GM18517 (cell line): Measurements from ENCODE around the gene ANKMY2.
A peak's percentile ranks its signal among the peaks of the same experiment; 100 is the strongest.

Source experiments
- ATAC-seq: cut with Tn5 transposase; IDR thresholded peaks from one replicate; pipeline ENCODE4 v1.9.1; 2021; ENCODE audit warnings: mild to moderate bottlenecking, moderate library complexity; ENCODE audit not compliant: unreplicated experiment

ANKMY2 gene

DNA sequence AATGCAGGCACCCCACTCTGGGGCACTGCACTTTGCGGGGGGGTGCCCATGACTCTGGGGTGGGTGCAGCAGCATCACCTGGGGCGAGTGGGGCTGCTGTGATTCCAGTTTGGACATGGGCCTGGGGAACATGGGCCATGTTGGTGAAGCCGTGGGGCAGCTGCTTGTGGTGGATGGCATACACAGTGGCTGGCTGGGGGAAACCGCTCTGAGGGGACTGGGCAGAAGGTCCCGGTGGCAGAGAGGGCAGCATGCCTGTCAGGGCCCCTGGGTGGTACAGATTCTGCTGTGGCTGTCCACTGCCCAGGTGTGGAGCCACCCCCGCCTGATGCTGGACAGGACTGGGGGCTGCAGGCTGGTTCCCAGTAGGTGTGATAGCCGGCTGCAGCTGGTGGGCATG, 61.7 kb downstream of the ANKMY2 start:
- ATAC-seq = no peak

- ATAC-seq = no peak
Observed at GRCh38 chr7:16581286-16581685, 64.3 kb downstream of the ANKMY2 start.

DNA sequence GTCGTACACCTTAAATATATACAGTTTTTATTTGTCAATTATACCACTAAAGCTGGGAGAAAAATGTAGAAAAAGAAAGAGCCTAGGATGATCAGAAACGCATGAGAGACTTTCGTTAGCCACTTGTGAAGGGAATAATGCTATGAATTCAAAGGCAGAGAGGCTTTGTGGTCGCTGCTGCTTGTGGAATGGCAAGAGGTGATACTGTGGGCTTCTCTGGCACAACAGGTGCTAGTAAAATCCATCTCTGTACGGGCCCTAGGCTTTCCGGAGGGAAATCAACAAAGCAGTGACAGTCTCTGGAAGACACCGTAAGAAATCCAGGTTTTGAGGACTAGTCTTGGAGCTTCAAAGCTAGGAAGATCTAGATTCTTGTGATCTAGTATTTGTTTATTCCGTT, 66.3 kb downstream of the ANKMY2 start:
- no peak for ATAC-seq

DNA sequence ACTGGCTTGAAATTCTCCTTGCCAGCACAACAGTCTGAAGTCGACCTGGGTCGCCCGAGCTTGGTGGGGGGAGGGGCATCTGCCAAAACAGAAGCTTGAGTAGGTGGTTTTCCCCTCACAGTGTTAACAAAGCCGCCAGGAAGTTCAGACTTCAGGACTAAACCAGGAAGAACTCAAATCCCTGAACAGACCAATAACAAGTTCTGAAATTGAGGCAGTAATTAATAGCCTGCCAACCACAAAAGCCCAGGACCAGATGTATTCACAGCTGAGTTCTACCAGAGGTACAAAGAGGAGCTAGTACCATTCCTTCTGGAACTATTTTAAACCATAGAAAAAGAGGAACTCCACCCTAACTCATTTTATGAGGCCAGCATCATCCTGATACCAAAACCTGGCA, 73.6 kb downstream of the ANKMY2 start:
- ATAC-seq = no peak

DNA sequence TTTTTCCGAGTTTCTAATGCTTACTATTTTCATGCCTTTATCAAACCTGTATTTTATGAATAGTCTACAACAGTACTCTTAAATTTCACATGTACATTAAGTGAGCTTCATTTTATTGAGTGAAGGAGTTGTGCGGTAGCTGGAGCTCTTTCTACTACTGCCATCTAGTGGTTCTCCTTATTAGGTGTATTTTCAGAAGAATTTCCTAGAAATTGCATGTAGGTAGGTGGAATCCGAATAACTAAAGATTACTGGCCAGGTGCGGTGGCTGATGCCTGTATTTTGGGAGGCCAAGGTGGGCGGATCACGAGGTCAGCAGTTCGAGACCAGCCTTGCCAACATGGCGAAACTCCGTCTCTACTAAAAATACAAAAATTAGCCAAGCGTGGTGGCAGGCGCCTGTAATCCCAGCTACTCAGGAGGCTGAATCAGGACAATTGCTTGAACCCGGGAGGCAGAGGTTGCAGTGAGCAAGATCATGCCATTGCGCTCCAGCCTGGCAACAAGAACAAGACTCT, 80.6 kb downstream of the ANKMY2 start:
- peak; percentile 72 for ATAC-seq

DNA sequence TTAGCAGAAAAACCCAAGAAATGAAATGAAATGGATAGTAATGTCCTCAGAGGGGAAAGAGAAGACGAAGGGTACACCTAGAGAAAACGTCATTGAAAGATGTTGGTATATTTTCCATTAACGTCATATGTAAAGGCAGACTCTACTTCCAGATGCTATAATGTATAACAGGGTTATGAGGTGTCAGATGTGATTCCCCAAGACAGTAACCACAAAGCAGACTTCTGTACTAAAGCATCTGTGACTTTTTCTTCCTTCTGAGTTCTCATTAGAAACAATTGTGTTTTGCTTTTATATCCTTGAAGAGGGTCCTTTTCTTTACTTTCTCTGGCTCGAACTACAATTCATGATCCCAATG, 81.6 kb downstream of the ANKMY2 start:
- no peak for ATAC-seq

DNA sequence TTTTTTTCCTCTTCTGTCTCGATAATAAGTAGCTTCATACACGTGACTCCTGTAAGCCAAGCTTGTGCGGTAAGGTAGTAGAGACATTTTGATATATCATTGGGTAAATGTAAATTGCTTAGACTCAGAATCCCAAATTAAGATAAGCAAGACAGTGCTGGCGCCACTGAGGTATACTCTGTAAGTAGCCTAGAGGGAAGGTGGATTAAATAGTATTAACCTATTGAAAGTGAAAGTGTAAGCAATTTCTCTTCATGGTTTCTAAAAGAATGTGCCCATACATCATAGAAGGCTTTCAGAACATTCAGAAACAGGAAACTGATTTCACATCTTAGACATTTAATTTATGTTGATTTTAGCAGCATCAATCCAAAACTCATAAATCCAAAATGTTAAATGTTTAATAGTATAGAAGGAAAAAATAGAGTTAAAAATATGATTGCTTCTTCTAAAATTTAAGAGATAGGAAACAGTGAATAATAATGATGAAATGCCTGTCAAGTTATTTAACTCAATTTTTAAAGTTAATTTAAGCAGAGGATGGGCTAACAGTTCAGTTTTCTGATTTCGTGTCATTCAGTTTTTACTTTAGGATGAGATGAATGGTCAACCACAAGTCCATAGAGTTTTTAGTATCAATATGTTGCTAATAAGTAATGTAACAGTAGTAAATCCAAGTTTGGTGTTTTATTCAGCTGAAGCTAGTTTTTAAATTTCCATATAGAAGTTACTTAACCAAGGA, 82.1 kb downstream of the ANKMY2 start:
- ATAC-seq = peak; percentile 86

DNA sequence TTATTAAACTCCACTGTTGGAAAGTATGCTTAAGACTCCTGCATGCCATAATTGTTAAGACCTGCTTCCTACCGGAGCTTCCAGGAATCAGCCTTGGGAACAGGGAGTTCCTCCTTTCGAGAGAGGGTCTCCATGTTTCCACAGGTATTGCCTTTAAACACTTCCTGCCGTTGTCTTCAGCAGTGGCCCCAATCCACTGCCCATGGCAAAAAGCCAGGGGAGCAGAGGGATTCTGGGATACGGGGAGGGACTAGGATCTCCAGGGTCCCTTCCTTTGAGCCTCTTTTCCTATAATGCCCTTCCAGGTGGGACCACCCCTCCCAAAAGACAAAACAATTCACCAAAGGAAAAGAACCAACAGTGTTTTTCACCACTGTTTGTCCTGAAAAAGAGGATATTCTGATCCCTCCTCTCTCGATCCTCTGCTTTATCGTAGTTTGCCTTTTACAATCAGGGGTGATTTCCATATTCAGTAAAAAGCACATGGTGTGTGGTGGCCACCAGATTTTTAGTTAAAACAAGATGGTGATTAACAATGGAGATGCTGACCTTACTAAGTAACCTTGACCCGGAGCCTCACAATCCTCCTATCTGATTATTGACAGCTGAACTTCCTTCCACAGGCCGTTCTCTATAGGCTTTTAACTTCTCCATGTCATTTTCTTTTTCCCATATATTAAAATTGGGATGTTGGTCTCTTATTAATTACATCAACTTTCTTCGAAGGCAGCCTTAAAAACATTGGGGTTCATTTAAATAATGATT, 82.9 kb downstream of the ANKMY2 start:
- no peak for ATAC-seq

DNA sequence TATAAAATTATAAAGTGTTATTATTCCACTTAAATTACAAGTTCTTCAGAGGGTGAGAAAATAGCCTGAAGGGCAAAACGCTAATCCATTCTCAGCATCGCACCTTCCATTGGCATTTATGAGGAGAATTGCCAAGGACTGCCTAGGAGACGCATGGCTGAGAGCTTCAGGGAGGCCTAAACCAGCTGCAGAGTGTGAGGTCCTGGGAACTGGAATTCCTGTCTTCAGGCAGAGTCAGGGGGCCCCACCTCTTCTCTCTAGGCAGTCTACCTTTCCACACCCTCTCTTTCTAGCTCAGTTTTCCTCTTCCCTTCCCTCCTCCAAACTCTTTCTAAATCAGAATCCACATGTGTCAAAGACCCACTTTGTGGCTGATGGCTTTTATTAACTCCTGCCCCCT, 83.6 kb downstream of the ANKMY2 start:
- no peak for ATAC-seq

- no peak for ATAC-seq
Observed at GRCh38 chr7:16559497-16560179, 85.9 kb downstream of the ANKMY2 start.

GRCh38 chr7:16558761-16559302, 86.7 kb downstream of the ANKMY2 start:
- ATAC-seq = no peak

DNA sequence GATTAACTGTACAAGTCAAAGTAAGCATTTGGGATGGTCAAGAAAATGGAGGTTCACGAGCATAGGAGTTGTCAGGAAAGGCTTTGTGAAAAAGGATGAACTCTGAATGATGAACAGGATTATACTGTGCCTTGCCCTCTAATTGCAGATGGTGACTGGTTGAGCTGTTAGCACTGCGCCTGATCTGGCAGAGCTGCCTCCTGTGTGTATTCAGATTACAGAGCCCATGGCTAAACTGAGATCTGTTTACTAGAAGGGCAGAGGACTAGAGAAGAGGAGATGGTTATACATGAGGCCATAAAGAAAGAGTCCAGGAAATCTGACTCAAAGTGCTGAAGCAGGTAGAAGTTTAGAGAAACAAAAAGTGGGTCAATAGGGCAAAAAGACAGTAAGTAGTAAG, 89.2 kb downstream of the ANKMY2 start:
- no peak for ATAC-seq

- ATAC-seq = no peak
Observed at GRCh38 chr7:16554518-16555236, 90.9 kb downstream of the ANKMY2 start.

GRCh38 chr7:16550671-16551070, 94.9 kb downstream of the ANKMY2 start:
- ATAC-seq = no peak
